ENCODE results near the gene TET1.

- TF ChIP-seq CTCF (IDR thresholded peaks at IDR 0.05) (no peak), POLR2A (IDR thresholded peaks at IDR 0.05) (no peak), POLR2AphosphoS5 (IDR thresholded peaks at IDR 0.05) (no peak)
These were observed 43.4 kb upstream of the TET1 start for GRCh38 chr10:68516766-68517165.
